ENCODE results near the gene MESD.
A peak's percentile ranks its signal among the peaks of the same experiment; 100 is the strongest.

Gene MESD

GRCh38 chr15:81015621-81016488, 26.2 kb upstream of the MESD start:
- peak in 46 of 56 donors; percentile 8 to 81 (median 56) for DNase-seq

GRCh38 chr15:81014446-81015093, 25.0 kb upstream of the MESD start:
- no peak for DNase-seq

GRCh38 chr15:81013396-81013929, 23.8 kb upstream of the MESD start:
- DNase-seq, result no peak

- no peak for DNase-seq
Measured at GRCh38 chr15:81012588-81012987, 23.0 kb upstream of the MESD start.

- DNase-seq, result no peak
Measured at GRCh38 chr15:81011593-81011992, 22.0 kb upstream of the MESD start.

GRCh38 chr15:81010086-81010485, 20.5 kb upstream of the MESD start:
- no peak for DNase-seq

GRCh38 chr15:81008312-81008711, 18.7 kb upstream of the MESD start:
- no peak for DNase-seq

- no peak for DNase-seq
Measured at GRCh38 chr15:81007428-81008064, 17.9 kb upstream of the MESD start.

- DNase-seq, result no peak
Measured at GRCh38 chr15:81006124-81006523, 16.5 kb upstream of the MESD start.

GRCh38 chr15:81003097-81003350, 13.4 kb upstream of the MESD start:
- no peak for DNase-seq

- no peak for DNase-seq
Measured at GRCh38 chr15:81002331-81003096, 12.9 kb upstream of the MESD start.

- DNase-seq, result peak in 1 of 56 donors; percentile 44
Measured at GRCh38 chr15:81002009-81002330, 12.4 kb upstream of the MESD start.

GRCh38 chr15:81001152-81002008, 11.8 kb upstream of the MESD start:
- peak in 21 of 56 donors; percentile 17 to 67 (median 47) for DNase-seq

- DNase-seq, result peak in 55 of 56 donors; percentile 12 to 89 (median 74)
Measured at GRCh38 chr15:81000624-81001151, 11.1 kb upstream of the MESD start, which contains the start of gene TLNRD1. Gene TLNRD1 (plus strand): TSS chr15:81000923. CDS start chr15:81002272, 1,349 bp downstream.

GRCh38 chr15:81000144-81000623, 10.6 kb upstream of the MESD start:
- peak in 9 of 56 donors; percentile 45 to 64 (median 54) for DNase-seq

GRCh38 chr15:80999623-81000036, 10.0 kb upstream of the MESD start:
- DNase-seq, result no peak

- DNase-seq, result no peak
Measured at GRCh38 chr15:80998251-80998650, 8.6 kb upstream of the MESD start.

- DNase-seq, result no peak
Measured at GRCh38 chr15:80997692-80998091, 8.1 kb upstream of the MESD start.

GRCh38 chr15:80996247-80996646, 6.6 kb upstream of the MESD start:
- no peak for DNase-seq

GRCh38 chr15:80992441-80992840, 2.8 kb upstream of the MESD start:
- DNase-seq, result no peak
